Endothelial cell of umbilical vein (primary cell): ENCODE measurements around the gene PRKD1. TPM values are rescaled to one million over a fixed set of nuclear protein-coding genes. Genes with fewer than 3 reads are reported as not detected.

Experiments
- BruUV-seq: library from RNA; stranded (reverse); fragments of 400-500 nt; replicated peaks from 2 replicates; lab custom pipeline; 2021; lab: Mats Ljungman, UMichigan
- CTCF ChIA-PET: fragments of 300-600, 350-600 bp; sonication (Branson Sonifier 250); formaldehyde crosslinking; loops from one replicate; lab custom pipeline; 2021; ENCODE audit warnings: antibody characterized with exemption, inconsistent platforms; lab: Charles Lee
- POLR2A ChIA-PET: fragments of 300-600, 350-600 bp; sonication (Branson Sonifier 250); formaldehyde crosslinking; loops from one replicate; lab custom pipeline; 2021; ENCODE audit warnings: antibody characterized with exemption, inconsistent platforms; lab: Charles Lee
- DNase-seq: peaks from one replicate; pipeline ENCODE4 v3.0.0-alpha.2; 2011; ENCODE audit warnings: low read depth, low spot score
- FAIRE-seq: peaks from 2 replicates; lab custom pipeline; 2011; peaks lifted over from hg19 to GRCh38; lab: Jason Lieb, UNC
- H2AFZ ChIP-seq: 2 replicates; pipeline ENCODE4 v1.6.0; 2012; ENCODE audit warnings: low read depth, low read length, control low read depth, inconsistent platforms
- H3K27ac ChIP-seq: 2 replicates; pipeline ENCODE4 v1.5.1; 2011; ENCODE audit warnings: low read depth, mild to moderate bottlenecking, control low read depth, low read length, moderate library complexity; ENCODE audit not compliant: insufficient read depth
- H3K27me3 ChIP-seq, 2 experiments: 2 replicates each; pipeline versions ENCODE4 v1.6.0 to v1.6.1; 2011; ENCODE audit warnings: low read length in 2 of 2, mixed read lengths in 1 of 2; ENCODE audit not compliant: control insufficient read depth in 2 of 2, insufficient read depth in 2 of 2
- H3K36me3 ChIP-seq, 2 experiments: 2 replicates in 1 of 2; 3 replicates in 1 of 2; pipeline ENCODE4 v1.5.1; 2011; ENCODE audit warnings: low read length in 2 of 2, mild to moderate bottlenecking in 1 of 2, moderate library complexity in 1 of 2; ENCODE audit not compliant: control insufficient read depth in 2 of 2, insufficient read depth in 2 of 2; ENCODE audit errors: extremely low read depth in 1 of 2
- H3K4me1 ChIP-seq: 3 replicates; pipeline ENCODE4 v1.5.1; 2011; ENCODE audit warnings: mild to moderate bottlenecking, low read length; ENCODE audit not compliant: control insufficient read depth, insufficient read depth; ENCODE audit errors: extremely low read depth
- H3K4me2 ChIP-seq: 2 replicates; pipeline ENCODE4 v1.6.1; 2011; ENCODE audit warnings: low read length, control low read depth, mixed read lengths; ENCODE audit not compliant: insufficient read depth
- H3K4me3 ChIP-seq, 3 experiments: fragments of 200-600 bp in 1 of 3; sonication (generic), shearing (Covaris generic) in 1 of 3; replicated peaks in 1 of 3; 2 replicates each; pipeline ENCODE4 v1.5.1; 2011 to 2016; ENCODE audit warnings: control low read depth in 3 of 3, low read length in 3 of 3, mild to moderate bottlenecking in 2 of 3, inconsistent platforms in 1 of 3, low read depth in 1 of 3, moderate library complexity in 1 of 3; ENCODE audit not compliant: insufficient read depth in 1 of 3
- H3K79me2 ChIP-seq: 2 replicates; pipeline ENCODE4 v1.6.0; 2012; ENCODE audit warnings: low read length, inconsistent platforms; ENCODE audit not compliant: control insufficient read depth, insufficient read depth
- H3K9ac ChIP-seq: replicated peaks from 2 replicates; pipeline ENCODE3; 2011; ENCODE audit warnings: low read length, control low read depth; ENCODE audit not compliant: insufficient read depth; ENCODE audit errors: extremely low read depth
- H3K9me1 ChIP-seq: replicated peaks from 3 replicates; pipeline ENCODE4 v1.6.0; 2011; ENCODE audit warnings: mild to moderate bottlenecking, low read length; ENCODE audit not compliant: control insufficient read depth, insufficient read depth; ENCODE audit errors: extremely low read depth
- H3K9me3 ChIP-seq: replicated peaks from 2 replicates; pipeline ENCODE4 v1.5.1; 2012; ENCODE audit warnings: low read length, inconsistent platforms; ENCODE audit not compliant: control insufficient read depth, insufficient read depth
- H4K20me1 ChIP-seq: replicated peaks from 2 replicates; pipeline ENCODE3; 2011; ENCODE audit warnings: mild to moderate bottlenecking, low read length; ENCODE audit not compliant: control insufficient read depth, insufficient read depth; ENCODE audit errors: extremely low read depth
- EZH2 ChIP-seq: IDR thresholded peaks from 2 replicates; pipeline ENCODE4 v1.6.1; 2012; ENCODE audit warnings: borderline replicate concordance, low read depth, mild to moderate bottlenecking, moderate library complexity, low read length, inconsistent platforms; ENCODE audit not compliant: severe bottlenecking
- FOS ChIP-seq: IDR thresholded peaks from 2 replicates; pipeline ENCODE4 v1.6.1; 2011; ENCODE audit warnings: mild to moderate bottlenecking, low read length, moderate library complexity, borderline replicate concordance; ENCODE audit not compliant: insufficient read depth
- GATA2 ChIP-seq: IDR thresholded peaks from 2 replicates; pipeline ENCODE4 v1.7.0; 2011; ENCODE audit warnings: low read depth, mild to moderate bottlenecking, moderate library complexity, mixed read lengths, low read length; ENCODE audit not compliant: insufficient read length, insufficient read depth
- JUN ChIP-seq: IDR thresholded peaks from 2 replicates; pipeline ENCODE4 v1.6.1; 2011; ENCODE audit warnings: borderline replicate concordance, low read depth; ENCODE audit not compliant: insufficient read length, insufficient read depth
- MAX ChIP-seq: IDR thresholded peaks from 2 replicates; pipeline ENCODE4 v1.6.1; 2011; ENCODE audit not compliant: insufficient read depth, insufficient read length
- MYC ChIP-seq: IDR thresholded peaks from one replicate; pipeline ENCODE4 v1.6.1; 2011; ENCODE audit warnings: mild to moderate bottlenecking, low read depth, low read length
- POLR2A ChIP-seq: IDR thresholded peaks from 2 replicates; pipeline ENCODE4 v1.6.1; 2012; ENCODE audit warnings: low read depth, mild to moderate bottlenecking, control low read depth, low read length
- POLR2AphosphoS5 ChIP-seq: IDR thresholded peaks from 2 replicates; pipeline ENCODE4 v1.6.1; 2012; ENCODE audit warnings: low read depth, mild to moderate bottlenecking, control low read depth, low read length, moderate library complexity; ENCODE audit not compliant: insufficient read depth
- dilution Hi-C: fragments of 300-500 bp; cut with MboI; formaldehyde crosslinking; loops from one replicate; pipeline ENCODE4 v1.15.0; 2019; ENCODE audit warnings: low sequenced_read_pairs; ENCODE audit not compliant: extremely low pct_ligation_motif_present
- intact Hi-C: fragments of 100-400 bp; cut with micrococcal nuclease; formaldehyde crosslinking; loops from one replicate; pipeline ENCODE4 v1.10.0; 2022
- polyA plus RNA-seq, 4 experiments: library from polyadenylated mRNA; depleted of rRNA in 3 of 4; stranded (reverse) in 3 of 4; unstranded in 1 of 4; fragments of >200 nt; gene quantifications; 2 replicates each; pipeline versions ENCODE4 v1.2.1 to v1.2.3, GENCODE V29; 2011 to 2012; ENCODE audit warnings: missing spikeins in 1 of 4
- total RNA-seq: library from RNA; stranded (reverse); gene quantifications from 2 replicates; pipeline ENCODE4 v1.2.3, GENCODE V29; 2021
- TF ChIP-seq, protein P1 (sequence below), 2 donors: IDR thresholded peaks; 1 replicate in 1 of 2; 2 replicates in 1 of 2; pipeline ENCODE4 v1.5.1; 2011; ENCODE audit warnings: low read length in 2 of 2, mild to moderate bottlenecking in 2 of 2, moderate library complexity in 2 of 2, control low read depth in 1 of 2, inconsistent platforms in 1 of 2, low read depth in 1 of 2; ENCODE audit not compliant: insufficient read depth in 1 of 2; ENCODE audit errors: extremely low read depth in 1 of 2

PRKD1 gene
- total and polyA plus RNA-seq, 2 donors (not counting 3 experiments of a cell fraction or from before 2014, with no cell fraction given): 3.9 to 10.9 TPM

DNA sequence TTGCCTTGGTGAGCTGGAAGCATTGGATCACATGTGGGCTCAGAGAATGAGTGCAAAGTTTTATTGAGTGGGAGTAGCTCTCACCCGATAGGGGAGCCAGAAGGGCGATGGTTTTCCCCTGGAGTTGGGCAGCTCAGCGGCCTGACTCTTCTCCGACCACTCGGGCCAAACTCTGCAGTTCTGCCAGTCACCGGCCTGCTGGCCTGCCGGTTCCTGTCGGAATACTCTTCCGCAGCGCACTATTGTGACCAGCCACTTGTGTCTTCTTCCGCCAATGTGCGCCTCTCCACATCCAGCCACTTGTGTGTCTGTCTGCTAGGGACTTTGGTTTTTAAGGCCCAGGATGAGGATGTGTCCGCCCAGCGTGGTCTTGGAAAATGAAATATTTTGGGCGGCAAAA is 43.5 kb upstream of the PRKD1 start:
- no peak for FAIRE-seq

DNA sequence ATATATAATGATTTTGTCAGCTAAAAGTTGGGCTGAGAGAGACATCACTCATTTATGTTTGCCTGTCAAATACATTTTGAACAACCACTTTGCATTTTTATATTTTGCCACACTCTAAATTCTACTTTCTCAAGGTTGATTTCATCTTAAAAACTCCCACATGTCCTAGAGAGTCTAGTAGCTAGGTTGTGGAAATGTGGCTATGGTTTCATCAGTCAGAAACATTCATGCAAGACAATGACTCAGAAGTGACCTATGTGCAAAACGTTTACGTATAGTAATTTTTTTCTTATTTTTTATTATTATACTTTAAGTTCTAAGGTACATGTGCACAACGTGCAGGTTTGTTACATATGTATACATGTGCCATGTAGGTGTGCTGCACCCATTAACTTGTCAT is 27.4 kb upstream of the PRKD1 start:
- FAIRE-seq (no peak), DNase-seq (no peak)
- Histone ChIP-seq H3K9me1 (no peaks in the 10 kb centered on the region), H4K20me1 (no peaks in the 10 kb centered on the region), H3K4me1 (no peaks in the 10 kb centered on the region), H3K4me3 (no peak overlapping the region), H3K79me2 (no peaks in the 10 kb centered on the region), H3K27ac (no peak overlapping the region), H3K9me3 (no peaks in the 10 kb centered on the region), H3K27me3 (no peaks in the 10 kb centered on the region), H3K36me3 (no peaks in the 10 kb centered on the region), H3K4me2 (no peak overlapping the region), H3K9ac (no peak overlapping the region), H2AFZ (no peak overlapping the region)
- intact Hi-C loops (no loop called here), dilution Hi-C loops (no loop called here)
- TF ChIP-seq GATA2 (no peak), POLR2AphosphoS5 (no peak), POLR2A (no peak), EZH2 (no peak), FOS (no peak), MYC (no peak), MAX (no peak), JUN (no peak)
- TF ChIP-seq, protein P1, sequence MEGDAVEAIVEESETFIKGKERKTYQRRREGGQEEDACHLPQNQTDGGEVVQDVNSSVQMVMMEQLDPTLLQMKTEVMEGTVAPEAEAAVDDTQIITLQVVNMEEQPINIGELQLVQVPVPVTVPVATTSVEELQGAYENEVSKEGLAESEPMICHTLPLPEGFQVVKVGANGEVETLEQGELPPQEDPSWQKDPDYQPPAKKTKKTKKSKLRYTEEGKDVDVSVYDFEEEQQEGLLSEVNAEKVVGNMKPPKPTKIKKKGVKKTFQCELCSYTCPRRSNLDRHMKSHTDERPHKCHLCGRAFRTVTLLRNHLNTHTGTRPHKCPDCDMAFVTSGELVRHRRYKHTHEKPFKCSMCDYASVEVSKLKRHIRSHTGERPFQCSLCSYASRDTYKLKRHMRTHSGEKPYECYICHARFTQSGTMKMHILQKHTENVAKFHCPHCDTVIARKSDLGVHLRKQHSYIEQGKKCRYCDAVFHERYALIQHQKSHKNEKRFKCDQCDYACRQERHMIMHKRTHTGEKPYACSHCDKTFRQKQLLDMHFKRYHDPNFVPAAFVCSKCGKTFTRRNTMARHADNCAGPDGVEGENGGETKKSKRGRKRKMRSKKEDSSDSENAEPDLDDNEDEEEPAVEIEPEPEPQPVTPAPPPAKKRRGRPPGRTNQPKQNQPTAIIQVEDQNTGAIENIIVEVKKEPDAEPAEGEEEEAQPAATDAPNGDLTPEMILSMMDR (IDR thresholded peaks at IDR 0.05; ENCODE audit: extremely low read depth in 1 of 2, insufficient read depth in 1 of 2, low read depth in 1 of 2, low read length in 2 of 2): no peak
- CTCF ChIA-PET: no interaction called here
- POLR2A ChIA-PET: no interaction called here
- no TSS peak for BruUV-seq

More for the DNA sequence above, 43.5 kb upstream of the PRKD1 start:
- dilution Hi-C loops (no loop called here), intact Hi-C loops (no loop called here)
- Histone ChIP-seq H3K4me3 (no peak overlapping the region), H3K36me3 (no peaks in the 10 kb centered on the region), H3K27me3 (no peaks in the 10 kb centered on the region), H3K9me3 (no peaks in the 10 kb centered on the region), H3K27ac (no peak overlapping the region), H4K20me1 (no peaks in the 10 kb centered on the region), H3K4me2 (no peak overlapping the region), H3K9ac (no peak overlapping the region), H3K4me1 (no peaks in the 10 kb centered on the region), H2AFZ (no peak overlapping the region), H3K9me1 (no peaks in the 10 kb centered on the region), H3K79me2 (no peaks in the 10 kb centered on the region)
- TF ChIP-seq JUN (no peak), MYC (no peak), POLR2AphosphoS5 (no peak), MAX (no peak)
- TF ChIP-seq, protein P1 (IDR thresholded peaks at IDR 0.05; ENCODE audit: extremely low read depth in 1 of 2, insufficient read depth in 1 of 2, low read depth in 1 of 2, low read length in 2 of 2): no peak
- no TSS peak for BruUV-seq
- CTCF ChIA-PET: no interaction called here
- DNase-seq: no peak
- POLR2A ChIA-PET: no interaction called here
